Body of pancreas (tissue), 4 donors: ENCODE results near the gene ASB16.
A peak's percentile ranks its signal among the peaks of the same experiment; 100 is the strongest.

Experiments
- CTCF ChIP-seq, 7 experiments: fragments of 450-650 bp in 4 of 7; fragments of 200-600 bp in 3 of 7; sonication (generic) in 3 of 7; IDR thresholded peaks; one replicate each; pipeline ENCODE4 v1.5.1; 2016 to 2019; ENCODE audit warnings: antibody characterized with exemption in 7 of 7
- POLR2A ChIP-seq, 3 donors: fragments of 450-650 bp; IDR thresholded peaks; one replicate each; pipeline ENCODE4 v1.6.1; 2016; ENCODE audit warnings: antibody characterized with exemption in 3 of 3, mild to moderate bottlenecking in 2 of 3

GRCh38 chr17:44186307-44187130, 16.0 kb downstream of the ASB16 start, which contains the start of gene TMUB2:
- peak in 1 of 7 experiments; percentile 13 for TF ChIP-seq CTCF (IDR thresholded peaks at IDR 0.05)
- TF ChIP-seq POLR2A (IDR thresholded peaks at IDR 0.05), result peak; percentile 82 to 94 (median 90)
